Putamen (tissue), 1 donor: Measurements from ENCODE around the gene TMEM263.
"Not testable (repeated sequence)": the region's sequence is repeated elsewhere in the genome, so short reads cannot be mapped to it uniquely, and the experiment has no call there.

Experiments
- DNase-seq: peaks from one replicate; pipeline ENCODE4 v3.0.0-alpha.2; 2016; ENCODE audit warnings: low spot score

The TMEM263 gene

GRCh38 chr12:106986625-106987389 is 31.1 kb downstream of the TMEM263 start, which contains the start of gene MTERF2:
MTERF2 (minus strand) TSS chr12:106987146; CDS start chr12:106978714, 8,432 bp downstream.
- peak; percentile 96 for DNase-seq

GRCh38 chr12:106987846-106988245 is 32.1 kb downstream of the TMEM263 start:
- DNase-seq: no peak

GRCh38 chr12:106994579-106995220 is 39.0 kb downstream of the TMEM263 start:
- DNase-seq: no peak

GRCh38 chr12:106996102-106996501 is 40.4 kb downstream of the TMEM263 start:
- not testable (repeated sequence) for DNase-seq

GRCh38 chr12:106997916-106998315 is 42.2 kb downstream of the TMEM263 start:
- DNase-seq: no peak

GRCh38 chr12:106999446-106999845 is 43.7 kb downstream of the TMEM263 start:
- DNase-seq: no peak

- DNase-seq: not testable (repeated sequence)
These were observed 47.0 kb downstream of the TMEM263 start for GRCh38 chr12:107002665-107003064.

- DNase-seq: no peak
These were observed 51.7 kb downstream of the TMEM263 start for GRCh38 chr12:107007411-107007810.

- no peak for DNase-seq
These were observed 55.8 kb downstream of the TMEM263 start for GRCh38 chr12:107011519-107011918.

GRCh38 chr12:107012736-107013425 is 57.2 kb downstream of the TMEM263 start:
- no peak for DNase-seq

GRCh38 chr12:107014055-107014454 is 58.3 kb downstream of the TMEM263 start:
- DNase-seq: no peak

- DNase-seq: no peak
These were observed 61.3 kb downstream of the TMEM263 start for GRCh38 chr12:107017042-107017441.

- DNase-seq: no peak
These were observed 63.8 kb downstream of the TMEM263 start for GRCh38 chr12:107019546-107019945.
